ENCODE results near the gene XDH. TPM values are rescaled to one million over a fixed set of nuclear protein-coding genes. Genes with fewer than 3 reads are reported as not detected.
A peak's percentile ranks its signal among the peaks of the same experiment; 100 is the strongest.

Gene XDH
- total RNA-seq, 1 donor from 2014 or later, result 0.49 TPM

DNA sequence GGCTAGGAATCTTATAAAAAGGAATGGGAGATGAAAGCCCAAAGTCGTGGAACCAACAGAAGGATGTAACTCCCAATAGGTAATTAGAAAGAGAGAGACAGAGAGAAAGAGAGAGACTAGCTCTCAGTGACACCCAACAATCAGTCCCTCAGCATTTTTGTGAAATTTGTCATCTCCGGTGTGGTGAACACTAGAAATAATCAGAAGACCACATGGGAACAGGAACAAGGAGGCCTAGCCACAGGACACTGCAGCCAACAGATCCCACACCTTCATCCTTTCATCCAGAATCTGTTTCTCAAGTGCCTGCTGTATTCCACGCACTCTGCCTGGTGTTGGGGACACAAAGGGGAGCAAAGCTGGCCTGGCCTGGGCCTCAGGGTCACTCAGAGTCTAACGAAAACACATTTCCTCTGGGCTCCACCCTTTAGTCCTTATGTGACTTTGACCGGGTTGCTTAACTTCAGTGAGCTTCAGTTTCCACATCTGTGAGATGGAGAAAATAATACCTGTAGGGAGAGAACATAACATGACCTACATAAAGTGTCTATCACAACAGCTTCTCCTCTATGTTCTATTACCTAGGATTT, 127.5 kb downstream of the XDH start:
- Histone ChIP-seq H3K9me3 (no peaks in the 10 kb centered on the region), H3K27me3 (no peaks in the 10 kb centered on the region), H3K36me3 (no peaks in the 10 kb centered on the region), H3K4me1 (peaks cover 15% of the 10 kb centered on the region), H3K4me3 (no peak overlapping the region), H3K27ac (no peak overlapping the region)
- no peak for DNase-seq (ENCODE audit: extremely low spot score in 2 of 2)
- intact Hi-C loops (cut with DNase I), result no loop called here
- TF ChIP-seq POLR2AphosphoS5 (IDR thresholded peaks at IDR 0.05; ENCODE audit: insufficient read depth in 1 of 2, low read depth in 1 of 2) (no peak), POLR2A (IDR thresholded peaks at IDR 0.05) (no peak)
- TF ChIP-seq, protein P1, sequence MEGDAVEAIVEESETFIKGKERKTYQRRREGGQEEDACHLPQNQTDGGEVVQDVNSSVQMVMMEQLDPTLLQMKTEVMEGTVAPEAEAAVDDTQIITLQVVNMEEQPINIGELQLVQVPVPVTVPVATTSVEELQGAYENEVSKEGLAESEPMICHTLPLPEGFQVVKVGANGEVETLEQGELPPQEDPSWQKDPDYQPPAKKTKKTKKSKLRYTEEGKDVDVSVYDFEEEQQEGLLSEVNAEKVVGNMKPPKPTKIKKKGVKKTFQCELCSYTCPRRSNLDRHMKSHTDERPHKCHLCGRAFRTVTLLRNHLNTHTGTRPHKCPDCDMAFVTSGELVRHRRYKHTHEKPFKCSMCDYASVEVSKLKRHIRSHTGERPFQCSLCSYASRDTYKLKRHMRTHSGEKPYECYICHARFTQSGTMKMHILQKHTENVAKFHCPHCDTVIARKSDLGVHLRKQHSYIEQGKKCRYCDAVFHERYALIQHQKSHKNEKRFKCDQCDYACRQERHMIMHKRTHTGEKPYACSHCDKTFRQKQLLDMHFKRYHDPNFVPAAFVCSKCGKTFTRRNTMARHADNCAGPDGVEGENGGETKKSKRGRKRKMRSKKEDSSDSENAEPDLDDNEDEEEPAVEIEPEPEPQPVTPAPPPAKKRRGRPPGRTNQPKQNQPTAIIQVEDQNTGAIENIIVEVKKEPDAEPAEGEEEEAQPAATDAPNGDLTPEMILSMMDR (IDR thresholded peaks at IDR 0.05), result no peak

DNA sequence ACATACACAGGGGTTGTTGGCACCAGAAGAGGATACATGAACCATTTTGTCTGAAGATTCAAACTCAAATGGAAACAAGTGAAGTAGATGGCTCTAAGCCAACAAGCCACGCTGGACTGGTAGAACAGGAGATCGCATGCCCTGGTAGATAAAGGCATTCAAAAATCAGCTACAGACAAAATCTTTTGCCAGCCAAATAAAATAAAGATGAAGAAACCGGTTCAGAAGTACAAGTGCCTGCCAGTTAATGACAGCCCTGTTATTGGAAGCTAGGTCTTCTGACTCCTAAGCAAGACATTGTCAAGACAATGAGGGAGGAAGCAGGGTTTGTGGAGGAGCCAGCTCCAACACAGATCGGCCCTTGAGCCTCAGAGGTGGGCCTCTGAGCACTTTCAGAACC, 128.3 kb downstream of the XDH start:
- no peak overlapping the region for H3K27ac ChIP-seq
- intact Hi-C loops (cut with DNase I), result no loop called here

More for the DNA sequence above, 128.3 kb downstream of the XDH start:
- no peak for DNase-seq (ENCODE audit: extremely low spot score in 2 of 2)
- Histone ChIP-seq H3K9me3 (no peaks in the 10 kb centered on the region), H3K27me3 (no peaks in the 10 kb centered on the region), H3K36me3 (no peaks in the 10 kb centered on the region), H3K4me1 (peaks cover 15% of the 10 kb centered on the region), H3K4me3 (no peak overlapping the region)
- TF ChIP-seq POLR2A (IDR thresholded peaks at IDR 0.05) (no peak), POLR2AphosphoS5 (IDR thresholded peaks at IDR 0.05; ENCODE audit: insufficient read depth in 1 of 2, low read depth in 1 of 2) (peak in 1 of 2 donors; percentile 7)

Other genes starting within 250 kb of the XDH start
- gene CAPN14, start 197.2 kb downstream of the XDH start, total RNA-seq, result 4.7 TPM
- 10.3 TPM for gene EHD3, start 180.6 kb downstream of the XDH start, total RNA-seq
- 2.9 TPM for gene SRD5A2, start 166.2 kb upstream of the XDH start, total RNA-seq